HFF-Myc (cell line): ENCODE results near the gene SELENOS.

Experiments
- DNase-seq: peaks from one replicate; pipeline ENCODE4 v3.0.0-alpha.2; 2011; ENCODE audit warnings: low read depth; ENCODE audit errors: extremely low read depth
- H3K4me3 ChIP-seq: replicated peaks from 2 replicates; pipeline ENCODE4 v1.5.1; 2011; ENCODE audit warnings: low read depth, mild to moderate bottlenecking, control low read depth, low read length
- CTCF ChIP-seq: IDR thresholded peaks from 2 replicates; pipeline ENCODE4 v1.5.1; 2012; ENCODE audit warnings: mild to moderate bottlenecking, low read depth, low read length, control low read depth; ENCODE audit errors: missing control alignments

SELENOS gene

GRCh38 chr15:101255615-101256241 lies 21.6 kb downstream of the SELENOS start:
- no peak for TF ChIP-seq CTCF
- no peak for DNase-seq
- no peak overlapping the region for H3K4me3 ChIP-seq

- no peak for DNase-seq
- no peak for TF ChIP-seq CTCF
Observed at GRCh38 chr15:101255051-101255395, 22.3 kb downstream of the SELENOS start.

GRCh38 chr15:101254157-101255050 lies 22.9 kb downstream of the SELENOS start:
- DNase-seq: no peak
- TF ChIP-seq CTCF: peak; percentile 6
- no peak overlapping the region for H3K4me3 ChIP-seq

More at GRCh38 chr15:101255051-101255395, 22.3 kb downstream of the SELENOS start:
- no peak overlapping the region for H3K4me3 ChIP-seq

- peak overlapping the region; percentile 55 for H3K4me3 ChIP-seq
- no peak for DNase-seq
- no peak for TF ChIP-seq CTCF
Observed at GRCh38 chr15:101252836-101253235, 24.4 kb downstream of the SELENOS start.

- no peak for TF ChIP-seq CTCF
- peak within 1 kb of the TSS; percentile 84 for H3K4me3 ChIP-seq
- peak; percentile 47 for DNase-seq
Observed at GRCh38 chr15:101251830-101252820, 25.2 kb downstream of the SELENOS start, which contains the start of gene CHSY1. Gene CHSY1 (minus strand): TSS chr15:101252048. CDS start chr15:101251456, 592 bp downstream.
